ENCODE results near the gene OLIG1. TPM values are rescaled to one million over a fixed set of nuclear protein-coding genes. Genes with fewer than 3 reads are reported as not detected.

OLIG1 gene
- total RNA-seq, 1 donor from 2014 or later: not detected

DNA sequence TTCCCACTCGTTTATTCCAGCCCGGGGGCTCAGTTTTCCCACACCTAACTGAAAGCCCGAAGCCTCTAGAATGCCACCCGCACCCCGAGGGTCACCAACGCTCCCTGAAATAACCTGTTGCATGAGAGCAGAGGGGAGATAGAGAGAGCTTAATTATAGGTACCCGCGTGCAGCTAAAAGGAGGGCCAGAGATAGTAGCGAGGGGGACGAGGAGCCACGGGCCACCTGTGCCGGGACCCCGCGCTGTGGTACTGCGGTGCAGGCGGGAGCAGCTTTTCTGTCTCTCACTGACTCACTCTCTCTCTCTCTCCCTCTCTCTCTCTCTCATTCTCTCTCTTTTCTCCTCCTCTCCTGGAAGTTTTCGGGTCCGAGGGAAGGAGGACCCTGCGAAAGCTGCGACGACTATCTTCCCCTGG is 43.5 kb upstream of the OLIG1 start:
- no peak overlapping the region for H3K27ac ChIP-seq
- H3K9me3 ChIP-seq: no peaks in the 10 kb centered on the region
- H3K27me3 ChIP-seq: peaks cover 11% of the 10 kb centered on the region
- no peak for DNase-seq (ENCODE audit: low spot score in 2 of 2)
- no peaks in the 10 kb centered on the region for H3K4me1 ChIP-seq
- intact Hi-C loops (cut with DNase I): no loop called here
- H3K4me3 ChIP-seq: peak overlapping the region; percentile 2 to 12
- no peaks in the 10 kb centered on the region for H3K36me3 ChIP-seq
- TF ChIP-seq, protein P1, sequence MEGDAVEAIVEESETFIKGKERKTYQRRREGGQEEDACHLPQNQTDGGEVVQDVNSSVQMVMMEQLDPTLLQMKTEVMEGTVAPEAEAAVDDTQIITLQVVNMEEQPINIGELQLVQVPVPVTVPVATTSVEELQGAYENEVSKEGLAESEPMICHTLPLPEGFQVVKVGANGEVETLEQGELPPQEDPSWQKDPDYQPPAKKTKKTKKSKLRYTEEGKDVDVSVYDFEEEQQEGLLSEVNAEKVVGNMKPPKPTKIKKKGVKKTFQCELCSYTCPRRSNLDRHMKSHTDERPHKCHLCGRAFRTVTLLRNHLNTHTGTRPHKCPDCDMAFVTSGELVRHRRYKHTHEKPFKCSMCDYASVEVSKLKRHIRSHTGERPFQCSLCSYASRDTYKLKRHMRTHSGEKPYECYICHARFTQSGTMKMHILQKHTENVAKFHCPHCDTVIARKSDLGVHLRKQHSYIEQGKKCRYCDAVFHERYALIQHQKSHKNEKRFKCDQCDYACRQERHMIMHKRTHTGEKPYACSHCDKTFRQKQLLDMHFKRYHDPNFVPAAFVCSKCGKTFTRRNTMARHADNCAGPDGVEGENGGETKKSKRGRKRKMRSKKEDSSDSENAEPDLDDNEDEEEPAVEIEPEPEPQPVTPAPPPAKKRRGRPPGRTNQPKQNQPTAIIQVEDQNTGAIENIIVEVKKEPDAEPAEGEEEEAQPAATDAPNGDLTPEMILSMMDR (IDR thresholded peaks at IDR 0.05): no peak

DNA sequence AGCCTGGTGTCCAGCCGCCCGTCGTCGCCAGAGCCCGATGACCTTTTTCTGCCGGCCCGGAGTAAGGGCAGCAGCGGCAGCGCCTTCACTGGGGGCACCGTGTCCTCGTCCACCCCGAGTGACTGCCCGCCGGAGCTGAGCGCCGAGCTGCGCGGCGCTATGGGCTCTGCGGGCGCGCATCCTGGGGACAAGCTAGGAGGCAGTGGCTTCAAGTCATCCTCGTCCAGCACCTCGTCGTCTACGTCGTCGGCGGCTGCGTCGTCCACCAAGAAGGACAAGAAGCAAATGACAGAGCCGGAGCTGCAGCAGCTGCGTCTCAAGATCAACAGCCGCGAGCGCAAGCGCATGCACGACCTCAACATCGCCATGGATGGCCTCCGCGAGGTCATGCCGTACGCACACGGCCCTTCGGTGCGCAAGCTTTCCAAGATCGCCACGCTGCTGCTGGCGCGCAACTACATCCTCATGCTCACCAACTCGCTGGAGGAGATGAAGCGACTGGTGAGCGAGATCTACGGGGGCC is 43.0 kb upstream of the OLIG1 start:
- no peaks in the 10 kb centered on the region for H3K9me3 ChIP-seq
- intact Hi-C loops (cut with DNase I): no loop called here
- no peak for DNase-seq (ENCODE audit: low spot score in 2 of 2)
- H3K27ac ChIP-seq: no peak overlapping the region
- TF ChIP-seq, protein P1 (IDR thresholded peaks at IDR 0.05): no peak
- H3K27me3 ChIP-seq: peaks cover 11% of the 10 kb centered on the region
- H3K4me1 ChIP-seq: no peaks in the 10 kb centered on the region
- no peaks in the 10 kb centered on the region for H3K36me3 ChIP-seq
- peak overlapping the region in 1 of 2 donors; percentile 2 for H3K4me3 ChIP-seq

DNA sequence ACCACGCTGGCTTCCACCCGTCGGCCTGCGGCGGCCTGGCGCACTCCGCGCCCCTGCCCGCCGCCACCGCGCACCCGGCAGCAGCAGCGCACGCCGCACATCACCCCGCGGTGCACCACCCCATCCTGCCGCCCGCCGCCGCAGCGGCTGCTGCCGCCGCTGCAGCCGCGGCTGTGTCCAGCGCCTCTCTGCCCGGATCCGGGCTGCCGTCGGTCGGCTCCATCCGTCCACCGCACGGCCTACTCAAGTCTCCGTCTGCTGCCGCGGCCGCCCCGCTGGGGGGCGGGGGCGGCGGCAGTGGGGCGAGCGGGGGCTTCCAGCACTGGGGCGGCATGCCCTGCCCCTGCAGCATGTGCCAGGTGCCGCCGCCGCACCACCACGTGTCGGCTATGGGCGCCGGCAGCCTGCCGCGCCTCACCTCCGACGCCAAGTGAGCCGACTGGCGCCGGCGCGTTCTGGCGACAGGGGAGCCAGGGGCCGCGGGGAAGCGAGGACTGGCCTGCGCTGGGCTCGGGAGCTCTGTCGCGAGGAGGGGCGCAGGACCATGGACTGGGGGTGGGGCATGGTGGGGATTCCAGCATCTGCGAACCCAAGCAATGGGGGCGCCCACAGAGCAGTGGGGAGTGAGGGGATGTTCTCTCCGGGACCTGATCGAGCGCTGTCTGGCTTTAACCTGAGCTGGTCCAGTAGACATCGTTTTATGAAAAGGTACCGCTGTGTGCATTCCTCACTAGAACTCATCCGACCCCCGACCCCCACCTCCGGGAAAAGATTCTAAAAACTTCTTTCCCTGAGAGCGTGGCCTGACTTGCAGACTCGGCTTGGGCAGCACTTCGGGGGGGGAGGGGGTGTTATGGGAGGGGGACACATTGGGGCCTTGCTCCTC is 42.3 kb upstream of the OLIG1 start:
- no peak overlapping the region for H3K4me3 ChIP-seq
- DNase-seq (ENCODE audit: low spot score in 2 of 2): no peak
- H3K4me1 ChIP-seq: no peaks in the 10 kb centered on the region
- intact Hi-C loops (cut with DNase I): no loop called here
- no peaks in the 10 kb centered on the region for H3K9me3 ChIP-seq
- peaks cover 11% of the 10 kb centered on the region for H3K27me3 ChIP-seq
- TF ChIP-seq, protein P1 (IDR thresholded peaks at IDR 0.05): no peak
- H3K27ac ChIP-seq: no peak overlapping the region
- H3K36me3 ChIP-seq: no peaks in the 10 kb centered on the region

DNA sequence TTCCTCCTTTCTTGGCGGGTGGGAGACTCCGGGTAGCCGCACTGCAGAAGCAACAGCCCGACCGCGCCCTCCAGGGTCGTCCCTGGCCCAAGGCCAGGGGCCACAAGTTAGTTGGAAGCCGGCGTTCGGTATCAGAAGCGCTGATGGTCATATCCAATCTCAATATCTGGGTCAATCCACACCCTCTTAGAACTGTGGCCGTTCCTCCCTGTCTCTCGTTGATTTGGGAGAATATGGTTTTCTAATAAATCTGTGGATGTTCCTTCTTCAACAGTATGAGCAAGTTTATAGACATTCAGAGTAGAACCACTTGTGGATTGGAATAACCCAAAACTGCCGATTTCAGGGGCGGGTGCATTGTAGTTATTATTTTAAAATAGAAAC is 41.7 kb upstream of the OLIG1 start:
- intact Hi-C loops (cut with DNase I): no loop called here
- Histone ChIP-seq H3K4me1 (no peaks in the 10 kb centered on the region), H3K36me3 (no peaks in the 10 kb centered on the region), H3K27ac (no peak overlapping the region), H3K9me3 (no peaks in the 10 kb centered on the region), H3K27me3 (peaks cover 11% of the 10 kb centered on the region), H3K4me3 (no peak overlapping the region)
- TF ChIP-seq, protein P1 (IDR thresholded peaks at IDR 0.05): no peak
- DNase-seq (ENCODE audit: low spot score in 2 of 2): peak in 1 of 2 donors; percentile 35

DNA sequence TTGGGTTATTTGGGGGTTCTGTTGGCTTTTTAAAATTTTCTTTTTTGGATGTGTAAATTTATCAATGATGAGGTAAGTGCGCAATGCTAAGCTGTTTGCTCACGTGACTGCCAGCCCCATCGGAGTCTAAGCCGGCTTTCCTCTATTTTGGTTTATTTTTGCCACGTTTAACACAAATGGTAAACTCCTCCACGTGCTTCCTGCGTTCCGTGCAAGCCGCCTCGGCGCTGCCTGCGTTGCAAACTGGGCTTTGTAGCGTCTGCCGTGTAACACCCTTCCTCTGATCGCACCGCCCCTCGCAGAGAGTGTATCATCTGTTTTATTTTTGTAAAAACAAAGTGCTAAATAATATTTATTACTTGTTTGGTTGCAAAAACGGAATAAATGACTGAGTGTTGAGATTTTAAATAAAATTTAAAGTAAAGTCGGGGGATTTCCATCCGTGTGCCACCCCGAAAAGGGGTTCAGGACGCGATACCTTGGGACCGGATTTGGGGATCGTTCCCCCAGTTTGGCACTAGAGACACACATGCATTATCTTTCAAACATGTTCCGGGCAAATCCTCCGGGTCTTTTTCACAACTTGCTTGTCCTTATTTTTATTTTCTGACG is 41.1 kb upstream of the OLIG1 start:
- TF ChIP-seq, protein P1 (IDR thresholded peaks at IDR 0.05): no peak
- no peaks in the 10 kb centered on the region for H3K36me3 ChIP-seq
- H3K27ac ChIP-seq: no peak overlapping the region
- H3K4me1 ChIP-seq: no peaks in the 10 kb centered on the region
- peaks cover 11% of the 10 kb centered on the region for H3K27me3 ChIP-seq
- intact Hi-C loops (cut with DNase I): no loop called here
- H3K4me3 ChIP-seq: peak overlapping the region in 1 of 2 donors; percentile 17
- H3K9me3 ChIP-seq: no peaks in the 10 kb centered on the region
- peak in 1 of 2 donors; percentile 55 for DNase-seq (ENCODE audit: low spot score in 2 of 2)
